Osteocyte (in vitro differentiated cells): ENCODE measurements around the gene TMEM127. TPM values are rescaled to one million over a fixed set of nuclear protein-coding genes. Genes with fewer than 3 reads are reported as not detected.

Source experiments
- DNase-seq: peaks from one replicate; pipeline ENCODE4 v3.0.0; 2021; ENCODE audit warnings: mixed read lengths; ENCODE audit not compliant: unreplicated experiment; ENCODE audit errors: extremely low spot score
- H3K27ac Mint-ChIP-seq: one replicate; pipeline ENCODE4 v1.8.0; 2021; ENCODE audit warnings: mild to moderate bottlenecking, mixed read lengths; ENCODE audit not compliant: unreplicated experiment
- H3K27me3 Mint-ChIP-seq: one replicate; pipeline ENCODE4 v1.8.0; 2021; ENCODE audit warnings: mixed read lengths; ENCODE audit not compliant: unreplicated experiment
- H3K36me3 Mint-ChIP-seq: one replicate; pipeline ENCODE4 v1.8.0; 2021; ENCODE audit warnings: mixed read lengths; ENCODE audit not compliant: unreplicated experiment
- H3K4me1 Mint-ChIP-seq: one replicate; pipeline ENCODE4 v1.8.0; 2021; ENCODE audit warnings: mixed read lengths; ENCODE audit not compliant: unreplicated experiment
- H3K4me3 Mint-ChIP-seq: one replicate; pipeline ENCODE4 v1.8.0; 2021; ENCODE audit warnings: mild to moderate bottlenecking, moderate library complexity, mixed read lengths; ENCODE audit not compliant: unreplicated experiment
- H3K9me3 Mint-ChIP-seq: one replicate; pipeline ENCODE4 v1.8.0; 2021; ENCODE audit warnings: mixed read lengths; ENCODE audit not compliant: unreplicated experiment
- total RNA-seq: library from RNA; stranded (reverse); gene quantifications from 2 replicates; pipeline ENCODE4 v1.2.1, GENCODE V29; 2021
- TF ChIP-seq, protein P1 (sequence below): fragments of 200-600 bp; sonication (generic); IDR thresholded peaks from 2 replicates; pipeline ENCODE4 v1.5.0; 2021; ENCODE audit warnings: antibody characterized with exemption, mild to moderate bottlenecking, moderate library complexity

TMEM127 gene
- total RNA-seq, 1 donor from 2014 or later: 56.3 TPM

DNA sequence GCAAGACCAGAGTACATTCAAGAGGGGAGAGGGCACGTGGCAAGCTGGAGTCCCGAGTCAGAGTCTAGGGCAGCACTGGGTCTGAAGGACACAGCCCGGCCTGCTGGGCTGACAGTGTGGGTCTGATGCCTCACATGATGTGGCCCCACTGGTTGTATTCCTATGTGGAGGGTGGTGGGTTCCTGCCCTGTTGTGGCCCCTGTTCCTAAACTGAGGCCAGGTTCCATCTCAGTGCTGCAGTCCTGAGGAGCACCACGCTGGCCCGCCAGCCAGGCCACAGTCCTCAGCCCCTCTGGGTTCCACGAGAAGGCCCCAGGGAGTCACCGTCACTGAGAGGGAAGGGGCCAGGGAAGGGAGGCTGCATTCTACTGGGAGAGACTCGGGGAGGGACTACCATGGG lies 13.3 kb downstream of the TMEM127 start:
- no peak overlapping the region for H3K4me3 Mint-ChIP-seq
- peak overlapping the region; percentile 70 for H3K27ac Mint-ChIP-seq

DNA sequence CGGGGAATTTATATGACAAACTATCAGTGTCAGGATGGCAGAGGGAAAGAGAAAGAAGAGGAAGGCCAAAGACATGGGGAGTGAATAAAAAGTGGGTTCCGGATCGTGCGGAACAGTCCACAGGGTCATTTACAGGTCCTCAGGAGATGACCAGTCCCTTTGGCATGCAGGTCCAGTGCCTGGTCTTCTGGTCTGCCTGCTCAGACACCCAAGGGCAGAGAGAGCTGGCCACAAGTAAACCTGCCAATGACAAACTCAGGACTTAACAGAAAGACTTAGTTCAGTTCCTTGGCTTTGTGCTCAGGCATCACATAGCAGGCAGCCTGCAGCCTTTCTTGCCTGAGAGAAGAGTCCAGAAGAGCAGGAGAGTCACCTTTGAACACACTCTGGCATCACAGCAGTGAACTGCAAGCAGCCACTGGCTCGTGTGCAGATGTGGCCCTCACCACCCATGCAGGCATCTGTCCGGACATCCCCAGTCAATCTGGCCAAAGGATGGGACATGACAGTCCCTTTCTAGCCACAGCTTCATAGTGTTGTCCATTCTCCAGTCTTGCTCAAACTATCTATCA lies 14.0 kb downstream of the TMEM127 start:
- peak; percentile 91 for DNase-seq
- H3K36me3 Mint-ChIP-seq: peaks cover 14% of the 10 kb centered on the region
- TF ChIP-seq, protein P1, sequence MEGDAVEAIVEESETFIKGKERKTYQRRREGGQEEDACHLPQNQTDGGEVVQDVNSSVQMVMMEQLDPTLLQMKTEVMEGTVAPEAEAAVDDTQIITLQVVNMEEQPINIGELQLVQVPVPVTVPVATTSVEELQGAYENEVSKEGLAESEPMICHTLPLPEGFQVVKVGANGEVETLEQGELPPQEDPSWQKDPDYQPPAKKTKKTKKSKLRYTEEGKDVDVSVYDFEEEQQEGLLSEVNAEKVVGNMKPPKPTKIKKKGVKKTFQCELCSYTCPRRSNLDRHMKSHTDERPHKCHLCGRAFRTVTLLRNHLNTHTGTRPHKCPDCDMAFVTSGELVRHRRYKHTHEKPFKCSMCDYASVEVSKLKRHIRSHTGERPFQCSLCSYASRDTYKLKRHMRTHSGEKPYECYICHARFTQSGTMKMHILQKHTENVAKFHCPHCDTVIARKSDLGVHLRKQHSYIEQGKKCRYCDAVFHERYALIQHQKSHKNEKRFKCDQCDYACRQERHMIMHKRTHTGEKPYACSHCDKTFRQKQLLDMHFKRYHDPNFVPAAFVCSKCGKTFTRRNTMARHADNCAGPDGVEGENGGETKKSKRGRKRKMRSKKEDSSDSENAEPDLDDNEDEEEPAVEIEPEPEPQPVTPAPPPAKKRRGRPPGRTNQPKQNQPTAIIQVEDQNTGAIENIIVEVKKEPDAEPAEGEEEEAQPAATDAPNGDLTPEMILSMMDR: no peak
- H3K9me3 Mint-ChIP-seq: no peaks in the 10 kb centered on the region
- peak overlapping the region; percentile 48 for H3K4me3 Mint-ChIP-seq
- H3K27ac Mint-ChIP-seq: peak overlapping the region; percentile 70
- no peaks in the 10 kb centered on the region for H3K27me3 Mint-ChIP-seq
- H3K4me1 Mint-ChIP-seq: peaks cover 39% of the 10 kb centered on the region

More for the DNA sequence above, 13.3 kb downstream of the TMEM127 start:
- H3K9me3 Mint-ChIP-seq: no peaks in the 10 kb centered on the region
- peaks cover 39% of the 10 kb centered on the region for H3K4me1 Mint-ChIP-seq
- peaks cover 15% of the 10 kb centered on the region for H3K36me3 Mint-ChIP-seq
- TF ChIP-seq, protein P1: no peak
- H3K27me3 Mint-ChIP-seq: no peaks in the 10 kb centered on the region
- no peak for DNase-seq

DNA sequence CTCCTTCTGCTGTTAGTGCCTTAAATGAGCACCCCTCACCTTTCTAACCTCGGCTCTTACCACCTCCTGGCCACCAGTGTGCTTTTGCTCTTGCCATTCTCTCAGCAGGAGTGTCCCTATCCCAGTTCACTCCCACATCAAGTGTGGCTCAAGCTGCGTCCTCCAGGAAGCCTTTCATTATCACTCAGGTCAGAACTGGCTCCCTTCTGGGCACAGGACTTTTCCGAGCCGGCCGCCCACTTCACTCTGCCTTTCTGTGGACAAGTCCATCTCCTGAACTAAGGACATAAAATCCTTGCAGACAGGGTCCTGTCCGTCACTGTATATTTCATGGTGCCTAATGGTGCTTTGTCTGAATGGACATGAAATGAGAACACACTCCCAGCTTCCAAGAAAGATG lies 15.6 kb downstream of the TMEM127 start:
- Mint-ChIP-seq H3K4me3 (no peak overlapping the region), H3K27me3 (no peaks in the 10 kb centered on the region), H3K9me3 (no peaks in the 10 kb centered on the region), H3K27ac (peak overlapping the region; percentile 77), H3K4me1 (peaks cover 39% of the 10 kb centered on the region), H3K36me3 (peaks cover 9% of the 10 kb centered on the region)
- TF ChIP-seq, protein P1: no peak
- no peak for DNase-seq

DNA sequence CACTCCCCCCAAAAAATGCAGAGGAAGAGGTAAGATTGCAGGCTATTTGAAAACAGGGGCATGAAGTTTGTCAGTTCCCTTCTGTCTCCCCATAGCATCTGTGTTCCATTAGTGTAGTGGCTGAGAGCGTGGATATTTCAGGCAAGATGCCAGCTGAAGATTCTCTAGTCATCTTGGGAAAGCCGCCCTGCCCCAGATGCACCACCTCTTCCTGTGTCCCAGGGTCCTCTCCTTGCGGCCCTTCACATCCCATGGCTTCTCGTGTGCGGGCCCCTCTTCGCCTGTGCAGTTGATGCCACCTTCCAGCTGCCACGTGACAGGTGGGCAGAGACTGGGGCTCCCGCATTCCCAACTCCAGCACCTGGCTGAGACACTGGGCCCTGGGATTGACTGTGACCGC lies 16.1 kb downstream of the TMEM127 start:
- no peak overlapping the region for H3K4me3 Mint-ChIP-seq
- no peak for DNase-seq
- H3K36me3 Mint-ChIP-seq: peaks cover 9% of the 10 kb centered on the region
- TF ChIP-seq, protein P1: no peak
- H3K27ac Mint-ChIP-seq: peak overlapping the region; percentile 77
- no peaks in the 10 kb centered on the region for H3K9me3 Mint-ChIP-seq
- no peaks in the 10 kb centered on the region for H3K27me3 Mint-ChIP-seq
- peaks cover 39% of the 10 kb centered on the region for H3K4me1 Mint-ChIP-seq

DNA sequence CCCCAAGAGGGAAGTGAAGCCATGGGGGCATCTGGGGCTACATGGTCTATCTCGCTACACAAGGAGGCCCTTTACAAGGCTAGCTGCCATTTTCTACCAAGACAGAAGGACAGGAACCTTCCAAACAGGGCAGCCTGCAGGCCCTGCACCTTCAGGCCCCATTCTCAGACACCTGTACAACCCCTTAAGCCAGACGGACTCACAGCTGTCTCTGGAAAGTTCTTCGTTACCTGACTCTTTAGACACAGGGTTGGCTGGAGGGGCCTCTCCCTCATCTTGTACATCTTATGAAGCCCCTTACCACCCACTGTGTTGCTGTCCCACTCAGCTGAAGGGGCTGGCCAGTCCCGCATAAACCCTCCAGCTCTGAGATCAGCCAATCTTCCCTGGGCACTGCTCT lies 17.2 kb downstream of the TMEM127 start:
- TF ChIP-seq, protein P1: no peak
- Mint-ChIP-seq H3K27ac (peak overlapping the region; percentile 4), H3K9me3 (no peaks in the 10 kb centered on the region)

More for the DNA sequence above, 17.2 kb downstream of the TMEM127 start:
- H3K4me3 Mint-ChIP-seq: no peak overlapping the region
- peaks cover 39% of the 10 kb centered on the region for H3K4me1 Mint-ChIP-seq
- H3K36me3 Mint-ChIP-seq: peaks cover 3% of the 10 kb centered on the region
- DNase-seq: no peak
- no peaks in the 10 kb centered on the region for H3K27me3 Mint-ChIP-seq
